ENCODE measurements around the gene CCDC142.
"Not testable (repeated sequence)": the region's sequence is repeated elsewhere in the genome, so short reads cannot be mapped to it uniquely, and the experiment has no call there.

The CCDC142 gene

DNA sequence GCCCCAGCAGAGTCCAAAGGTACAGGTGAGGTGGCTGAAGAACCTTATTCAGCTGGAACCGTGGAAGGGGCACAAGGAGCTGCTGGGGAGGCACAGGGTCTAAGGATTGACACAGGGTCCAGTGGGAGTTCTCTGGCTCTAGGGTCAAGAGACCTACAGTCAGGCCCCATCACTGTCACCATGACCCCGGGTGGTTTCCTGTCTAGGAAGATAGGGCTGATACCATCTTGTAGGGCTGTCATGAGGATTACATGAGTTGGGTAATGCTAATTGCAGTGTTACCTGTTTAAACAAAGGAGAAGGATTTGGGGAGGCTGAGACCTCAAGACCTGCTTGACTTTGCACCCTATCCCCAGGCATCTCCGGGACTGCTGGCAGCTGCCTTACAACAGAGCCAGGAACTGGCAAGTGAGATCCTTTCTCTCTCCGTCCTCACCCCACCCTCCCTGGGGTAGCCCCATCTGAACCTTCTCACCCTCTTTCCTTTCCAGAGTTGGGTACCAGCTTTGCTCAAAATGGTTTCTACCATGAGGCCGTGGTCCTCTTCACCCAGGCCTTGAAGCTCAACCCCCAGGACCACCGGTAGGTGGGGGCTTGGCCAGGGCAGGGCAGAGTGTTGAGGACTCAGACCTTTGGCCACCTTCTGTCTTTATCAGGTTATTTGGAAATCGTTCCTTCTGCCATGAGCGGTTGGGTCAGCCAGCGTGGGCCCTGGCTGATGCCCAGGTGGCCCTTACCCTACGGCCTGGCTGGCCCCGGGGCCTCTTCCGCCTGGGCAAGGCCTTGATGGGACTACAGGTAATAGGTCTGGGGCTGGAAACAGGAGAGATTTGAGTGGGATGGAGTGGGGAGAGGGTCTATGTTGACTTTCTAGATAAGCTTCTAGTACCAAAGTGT lies 9.1 kb upstream of the CCDC142 start:
- H3K9me3 Mint-ChIP-seq, result no peaks in the 10 kb centered on the region
- H3K27me3 Mint-ChIP-seq, result no peaks in the 10 kb centered on the region
- H3K4me3 Mint-ChIP-seq, result no peak overlapping the region
- H3K4me1 Mint-ChIP-seq, result peaks cover 1% of the 10 kb centered on the region
- peaks cover 7% of the 10 kb centered on the region for H3K36me3 Mint-ChIP-seq
- H3K27ac Mint-ChIP-seq, result no peak overlapping the region

DNA sequence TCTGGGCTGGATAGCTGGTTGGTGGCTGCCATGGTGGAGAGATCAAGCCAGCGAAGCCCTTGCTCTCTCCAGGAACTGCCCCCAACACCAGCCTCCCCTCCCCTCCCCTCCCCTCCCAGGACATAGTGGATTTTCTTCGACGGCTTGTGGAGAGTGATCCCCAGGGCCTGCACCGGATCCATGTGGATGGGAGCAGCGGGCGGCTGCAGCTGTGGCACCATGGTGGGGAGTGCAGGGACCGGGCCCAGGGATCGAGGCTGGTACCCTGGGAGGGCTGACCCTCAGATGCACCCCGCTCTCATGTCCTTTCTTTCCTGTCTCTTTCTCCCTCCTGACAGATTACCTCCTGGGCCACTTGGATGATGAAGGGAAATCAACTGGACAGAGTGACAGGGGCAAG lies 7.1 kb upstream of the CCDC142 start:
- no peak overlapping the region for H3K27ac Mint-ChIP-seq

DNA sequence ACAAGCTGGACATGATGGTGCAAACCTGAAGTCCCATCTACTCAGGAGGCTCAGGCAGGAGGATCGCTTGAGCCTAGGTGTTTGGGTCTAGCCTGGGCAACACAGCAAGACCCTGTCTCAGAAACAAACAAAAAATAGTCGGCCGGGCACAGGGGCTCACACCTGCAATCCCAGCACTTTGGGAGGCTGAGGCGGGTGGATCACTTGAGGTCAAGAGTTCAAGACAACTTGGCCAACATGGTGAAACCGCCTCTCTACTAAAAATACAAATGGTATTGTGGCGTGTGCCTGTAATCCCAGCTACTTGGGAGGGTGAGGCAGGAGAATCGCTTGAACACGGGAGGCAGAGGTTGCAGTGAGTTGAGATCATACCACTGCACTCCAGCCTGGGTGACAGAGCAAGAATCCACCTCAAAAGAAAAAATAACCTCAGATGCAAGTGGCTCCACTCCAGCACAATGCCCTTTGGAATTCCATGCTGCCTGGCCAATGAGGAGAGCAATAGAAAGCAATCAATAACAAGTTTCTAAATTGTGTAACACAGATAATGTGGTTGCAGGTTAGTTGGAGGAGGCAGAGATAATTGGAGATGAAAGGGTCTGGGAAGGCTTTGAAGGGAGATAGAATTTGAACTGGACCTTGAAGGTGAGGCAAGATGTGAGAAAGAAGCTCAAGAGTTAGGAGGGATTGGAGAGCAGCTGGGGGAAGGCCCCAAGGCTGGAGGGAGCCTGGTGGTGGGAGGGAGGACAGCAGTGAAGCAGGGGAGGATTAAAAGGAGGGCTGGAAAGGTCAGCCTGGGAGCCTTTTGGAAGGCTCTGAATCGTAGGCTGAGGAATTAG lies 6.1 kb upstream of the CCDC142 start:
- peaks cover 8% of the 10 kb centered on the region for H3K4me1 Mint-ChIP-seq
- H3K27ac Mint-ChIP-seq, result no peak overlapping the region
- H3K4me3 Mint-ChIP-seq, result no peak overlapping the region
- H3K36me3 Mint-ChIP-seq, result peaks cover 7% of the 10 kb centered on the region
- no peaks in the 10 kb centered on the region for H3K9me3 Mint-ChIP-seq
- H3K27me3 Mint-ChIP-seq, result no peaks in the 10 kb centered on the region

More for the DNA sequence above, 7.1 kb upstream of the CCDC142 start:
- H3K4me1 Mint-ChIP-seq, result peaks cover 3% of the 10 kb centered on the region
- peaks cover 11% of the 10 kb centered on the region for H3K36me3 Mint-ChIP-seq
- H3K9me3 Mint-ChIP-seq, result no peaks in the 10 kb centered on the region
- no peak overlapping the region for H3K4me3 Mint-ChIP-seq
- H3K27me3 Mint-ChIP-seq, result no peaks in the 10 kb centered on the region

DNA sequence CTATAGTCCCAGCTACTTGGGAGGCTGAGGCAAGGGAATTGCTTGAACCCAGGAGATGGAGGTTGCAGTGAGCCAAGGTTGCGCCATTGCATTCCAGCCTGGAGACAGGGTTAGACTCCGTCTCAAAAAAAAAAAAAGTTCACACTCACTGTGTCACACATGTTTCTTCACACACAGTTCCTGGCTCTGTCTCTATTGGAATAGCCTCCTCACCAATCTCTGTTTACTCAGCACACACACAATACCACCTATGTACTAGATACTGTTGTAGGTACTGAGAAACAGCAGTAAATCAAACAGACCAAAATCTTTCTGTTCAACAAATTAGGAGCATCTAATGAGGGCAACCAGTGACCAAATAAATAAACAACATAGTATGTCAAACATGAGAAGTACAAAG lies 3.3 kb upstream of the CCDC142 start:
- Mint-ChIP-seq H3K9me3 (no peaks in the 10 kb centered on the region), H3K4me3 (no peak overlapping the region), H3K27me3 (no peaks in the 10 kb centered on the region), H3K27ac (no peak overlapping the region), H3K36me3 (peaks cover 4% of the 10 kb centered on the region), H3K4me1 (peaks cover 24% of the 10 kb centered on the region)

DNA sequence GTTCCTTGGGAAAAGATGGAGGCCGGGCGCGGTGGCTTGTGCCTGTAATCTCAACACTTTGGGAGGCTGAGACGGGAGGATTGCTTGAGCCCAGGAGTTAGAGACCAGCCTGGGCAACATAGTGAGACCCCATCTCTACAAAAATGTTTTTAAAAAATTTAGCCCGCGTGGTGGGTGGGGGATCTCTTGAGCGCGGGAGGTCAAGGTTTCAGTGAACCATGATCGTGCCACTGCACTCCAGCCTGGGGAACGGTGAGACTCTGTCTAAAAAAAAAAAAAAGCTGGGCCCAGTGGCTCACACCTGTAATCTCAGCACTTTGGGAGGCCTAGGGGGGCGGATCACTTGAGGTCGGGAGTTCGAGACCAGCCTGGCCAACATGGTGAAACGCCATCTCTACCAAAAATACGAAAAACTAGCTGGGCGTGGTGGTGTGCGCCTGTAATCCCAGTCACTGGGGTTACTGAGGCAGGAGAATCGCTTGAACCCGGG lies 922 bp upstream of the CCDC142 start:
- Mint-ChIP-seq H3K4me3 (peak overlapping the region; percentile 99), H3K36me3 (peaks cover 10% of the 10 kb centered on the region), H3K4me1 (peaks cover 41% of the 10 kb centered on the region)
- H3K9me3 Mint-ChIP-seq, H3K27me3 Mint-ChIP-seq, H3K27ac Mint-ChIP-seq: not testable (repeated sequence)

DNA sequence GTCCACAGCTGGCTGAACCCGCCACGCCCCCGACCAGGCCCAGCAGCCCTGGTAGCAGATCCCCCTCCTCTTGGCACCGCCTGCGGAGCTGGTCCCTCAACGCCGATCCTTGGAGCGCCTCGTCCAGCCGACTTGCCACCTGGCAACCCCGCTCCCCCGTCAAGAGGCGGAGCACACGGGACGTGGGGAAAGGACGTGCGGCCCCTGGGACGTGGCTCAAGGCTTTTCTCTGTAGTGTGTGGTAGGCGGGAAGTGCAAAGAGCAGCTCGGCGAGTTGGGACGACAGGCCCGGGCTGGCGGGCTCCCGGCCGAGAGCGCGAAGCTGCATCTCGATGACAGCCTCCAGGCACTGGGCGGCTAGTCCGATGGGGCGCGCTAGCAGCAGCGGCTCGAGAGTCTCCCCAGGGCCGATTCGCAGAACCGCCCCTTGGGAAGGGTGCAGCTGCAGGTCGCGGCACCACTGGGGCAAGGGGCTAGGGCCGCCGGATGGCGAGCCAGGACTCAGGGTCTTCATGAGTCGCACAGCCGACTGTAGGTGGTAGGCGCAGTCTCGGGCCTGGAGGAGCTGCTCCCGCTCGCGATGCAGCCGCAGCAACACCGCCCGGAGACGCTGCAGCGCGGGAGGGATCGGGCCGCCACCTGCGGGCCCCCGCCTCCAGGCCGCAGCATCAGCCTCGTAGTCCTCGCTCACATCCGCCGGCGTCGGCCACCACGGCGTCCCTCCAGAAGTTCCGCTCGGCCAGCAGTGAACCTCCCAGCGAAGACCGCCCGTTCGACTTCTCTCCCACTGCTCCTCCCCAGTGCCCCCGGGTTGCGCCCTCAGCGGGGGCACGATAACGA lies 617 bp downstream of the CCDC142 start:
- Mint-ChIP-seq H3K9me3 (no peaks in the 10 kb centered on the region), H3K4me1 (peaks cover 44% of the 10 kb centered on the region), H3K27me3 (no peaks in the 10 kb centered on the region), H3K27ac (peak overlapping the region; percentile 100), H3K4me3 (peak overlapping the region; percentile 99), H3K36me3 (peaks cover 13% of the 10 kb centered on the region)

DNA sequence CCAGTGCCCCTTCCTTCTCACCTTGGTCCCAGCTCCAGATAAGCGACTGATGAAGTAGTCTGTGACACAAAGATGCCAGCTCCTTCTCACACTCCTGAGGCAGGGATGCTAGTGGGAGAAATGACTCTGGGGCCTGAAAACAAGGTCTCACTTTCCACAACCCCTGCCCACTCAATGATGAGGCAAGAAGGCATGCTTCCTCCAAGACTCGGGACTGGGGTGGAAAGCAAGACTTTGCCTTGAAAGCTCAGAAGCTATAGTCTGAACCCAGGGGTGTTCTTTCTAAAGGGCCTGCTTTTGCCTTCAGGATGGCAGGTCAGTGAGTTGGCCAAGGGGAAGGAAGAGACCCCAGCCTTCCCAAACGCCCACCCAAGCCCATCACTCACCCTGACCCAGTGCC lies 1.4 kb downstream of the CCDC142 start:
- H3K4me1 Mint-ChIP-seq, result peaks cover 41% of the 10 kb centered on the region
- H3K27me3 Mint-ChIP-seq, result no peaks in the 10 kb centered on the region
- no peak overlapping the region for H3K27ac Mint-ChIP-seq
- peak overlapping the region; percentile 99 for H3K4me3 Mint-ChIP-seq
- H3K36me3 Mint-ChIP-seq, result peaks cover 13% of the 10 kb centered on the region
- no peaks in the 10 kb centered on the region for H3K9me3 Mint-ChIP-seq

DNA sequence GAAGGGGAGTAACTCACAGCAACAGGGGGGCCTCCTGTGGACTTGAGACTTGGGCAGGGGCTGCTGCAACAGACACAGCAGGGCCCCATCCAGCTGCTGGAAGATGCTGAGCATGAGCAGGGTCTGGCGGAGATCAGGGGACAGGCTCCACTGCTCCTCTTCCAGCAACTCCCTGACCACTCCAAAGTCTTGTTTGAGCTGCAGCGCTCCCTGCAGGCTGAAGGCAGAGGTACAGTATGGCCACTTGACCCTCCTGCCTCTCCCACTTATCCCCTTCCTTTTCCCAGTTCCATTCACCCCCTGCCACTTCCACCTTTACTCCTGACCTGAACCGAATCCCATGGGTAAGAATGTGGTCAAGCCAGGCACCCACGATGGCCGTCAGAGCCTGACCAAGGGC lies 7.9 kb downstream of the CCDC142 start:
- no peak overlapping the region for H3K27ac Mint-ChIP-seq
- H3K27me3 Mint-ChIP-seq, result no peaks in the 10 kb centered on the region
- H3K4me3 Mint-ChIP-seq, result no peak overlapping the region
- H3K4me1 Mint-ChIP-seq, result peaks cover 27% of the 10 kb centered on the region
- no peaks in the 10 kb centered on the region for H3K9me3 Mint-ChIP-seq
- H3K36me3 Mint-ChIP-seq, result peaks cover 23% of the 10 kb centered on the region

DNA sequence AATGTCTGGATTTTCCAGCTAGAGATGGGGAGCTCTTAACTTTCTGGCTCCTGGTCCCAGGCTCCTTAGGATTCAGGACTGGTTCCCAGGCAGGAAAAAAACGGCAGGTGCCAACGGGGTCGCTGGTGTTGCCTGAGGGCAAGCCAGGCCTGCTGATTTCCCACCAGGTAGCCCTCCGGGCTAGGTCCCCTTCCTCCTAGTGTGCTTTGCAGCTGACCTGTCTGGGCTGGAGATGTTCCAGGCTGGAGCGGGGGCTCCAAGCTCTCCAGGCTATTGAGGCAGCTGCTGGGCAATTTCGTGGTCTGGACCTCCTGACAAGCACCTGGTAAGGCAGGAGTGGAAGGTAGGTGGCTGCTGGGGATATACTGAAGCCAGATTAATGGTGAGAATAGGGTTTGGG lies 8.3 kb downstream of the CCDC142 start:
- Mint-ChIP-seq H3K4me3 (no peak overlapping the region), H3K27me3 (no peaks in the 10 kb centered on the region), H3K36me3 (peaks cover 23% of the 10 kb centered on the region), H3K27ac (peak overlapping the region; percentile 68), H3K9me3 (no peaks in the 10 kb centered on the region), H3K4me1 (peaks cover 29% of the 10 kb centered on the region)

DNA sequence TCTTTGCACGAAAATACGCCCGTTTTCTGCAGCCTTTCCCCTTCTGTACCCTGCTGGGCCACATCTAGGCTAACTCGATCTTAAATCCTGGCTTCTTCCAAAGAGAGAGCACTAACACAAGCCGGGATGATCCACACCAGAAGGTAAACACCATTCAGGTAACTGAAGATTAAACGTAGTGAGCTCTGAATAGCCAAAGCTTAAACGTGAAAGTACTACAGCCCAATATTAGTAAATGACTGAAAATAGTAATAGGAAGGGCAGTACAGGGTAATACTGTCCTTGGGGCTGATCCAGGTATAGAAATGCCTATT lies 9.9 kb downstream of the CCDC142 start:
- Mint-ChIP-seq H3K27ac (peak overlapping the region; percentile 98), H3K27me3 (no peaks in the 10 kb centered on the region), H3K9me3 (no peaks in the 10 kb centered on the region), H3K36me3 (peaks cover 20% of the 10 kb centered on the region), H3K4me1 (peaks cover 24% of the 10 kb centered on the region), H3K4me3 (peak overlapping the region; percentile 99)

DNA sequence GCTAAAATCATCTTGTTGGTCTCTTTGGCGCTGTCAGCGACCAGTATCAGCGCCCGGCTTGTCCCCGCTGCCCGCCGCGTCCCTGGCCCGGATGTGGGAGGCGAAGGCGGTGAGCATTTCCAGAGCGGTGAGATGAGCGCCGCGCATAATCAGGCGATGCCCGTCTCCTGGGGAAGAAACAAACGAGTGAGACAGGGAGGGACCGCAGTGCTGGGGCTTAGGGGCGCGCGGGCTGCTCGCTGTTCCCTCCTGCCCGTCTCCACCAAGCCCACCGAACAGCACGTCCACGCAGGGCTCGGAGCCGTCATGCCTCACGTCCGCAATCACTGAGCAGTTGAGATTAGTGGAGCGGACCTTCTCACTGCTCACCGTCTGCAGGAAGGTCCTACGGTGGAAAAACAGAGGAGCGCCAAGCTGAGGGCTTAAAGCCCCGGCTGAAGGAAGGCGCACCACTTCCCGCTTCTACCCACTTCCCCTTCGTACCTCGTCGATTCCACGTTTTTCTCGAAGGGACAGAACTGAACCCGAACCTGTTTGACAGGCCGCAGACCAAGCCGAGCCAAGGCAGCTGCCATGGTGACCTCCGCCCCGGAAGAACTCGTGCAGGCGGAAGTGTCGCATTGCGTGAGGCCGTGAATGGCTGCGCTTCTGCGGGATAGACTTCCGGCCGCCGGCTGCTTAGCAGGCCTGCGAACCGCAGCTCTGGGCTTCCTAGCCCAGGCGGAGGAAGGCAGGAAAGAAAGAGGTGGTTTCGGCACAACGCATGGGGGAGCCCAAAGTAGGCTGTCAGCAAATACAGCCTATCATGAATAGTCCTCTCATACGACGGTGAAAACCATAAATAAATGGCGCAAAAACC lies 10.5 kb downstream of the CCDC142 start, which contains the start of gene MRPL53:
Gene MRPL53, minus strand, starts transcription at position 595 of the 859 bp plus-strand sequence. Its CDS starts 20 bp downstream, at position 575.
- Mint-ChIP-seq H3K4me3 (peak within 1 kb of the TSS; percentile 99), H3K27me3 (no peaks in the 10 kb centered on the region), H3K4me1 (peaks cover 22% of the 10 kb centered on the region), H3K36me3 (peaks cover 17% of the 10 kb centered on the region), H3K27ac (peak within 1 kb of the TSS; percentile 98), H3K9me3 (no peaks in the 10 kb centered on the region)

DNA sequence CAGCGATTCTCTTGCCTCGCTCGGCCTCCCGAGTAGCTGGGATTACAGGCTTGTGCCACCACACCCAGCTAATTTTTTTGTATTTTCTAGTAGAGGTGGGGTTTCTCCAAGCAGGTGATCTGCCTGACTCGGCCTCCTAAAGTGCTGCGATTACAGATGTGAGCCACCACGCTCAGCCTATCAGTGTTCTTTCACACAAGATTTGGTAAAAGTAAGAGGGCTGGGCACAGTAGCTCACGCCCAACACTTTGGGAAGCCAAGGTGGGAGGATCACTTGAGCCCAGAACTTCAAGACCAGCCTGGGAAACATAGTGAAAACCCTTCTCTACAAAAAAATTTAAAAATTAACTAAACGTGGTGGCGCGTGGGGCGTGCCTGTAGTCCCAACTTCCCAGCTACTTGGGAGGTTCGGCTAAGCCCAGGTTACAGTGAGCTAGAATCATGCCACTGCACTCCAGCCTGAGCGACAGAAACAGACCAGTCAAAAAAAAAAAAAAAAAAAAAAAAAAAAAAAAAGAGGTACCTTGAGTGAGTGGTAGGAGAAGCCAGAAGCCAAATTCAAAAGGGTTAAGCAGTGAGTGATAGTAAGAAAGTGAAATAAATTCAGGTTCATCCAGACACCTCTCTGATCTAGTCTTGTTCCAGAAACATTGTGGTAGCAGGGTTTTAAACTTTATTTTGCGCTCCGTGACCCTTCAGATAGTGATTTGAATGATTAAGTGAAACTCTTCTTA lies 11.3 kb downstream of the CCDC142 start:
- Mint-ChIP-seq H3K27me3 (no peaks in the 10 kb centered on the region), H3K9me3 (no peaks in the 10 kb centered on the region), H3K36me3 (peaks cover 17% of the 10 kb centered on the region)

DNA sequence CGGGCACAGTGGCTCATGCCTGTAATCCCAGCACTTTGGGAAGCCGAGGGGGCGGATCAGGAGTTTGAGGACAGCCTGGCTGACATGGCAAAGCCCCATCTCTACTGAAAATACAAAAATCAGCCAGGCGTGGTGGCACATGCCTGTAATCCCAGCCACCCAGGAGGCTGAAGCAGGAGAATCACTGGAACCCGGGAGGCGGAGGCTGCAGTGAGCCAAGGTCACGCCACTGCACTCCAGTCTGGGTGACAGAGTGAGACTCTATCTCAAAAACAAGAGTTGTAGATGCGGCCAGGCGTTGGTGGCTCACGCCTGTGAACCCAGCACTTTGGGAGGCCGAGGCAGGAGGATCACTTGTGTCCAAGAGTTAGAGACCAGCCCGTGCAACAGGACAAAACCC lies 12.1 kb downstream of the CCDC142 start:
- H3K9me3 Mint-ChIP-seq, H3K27me3 Mint-ChIP-seq: not testable (repeated sequence)
- Mint-ChIP-seq H3K36me3 (peaks cover 17% of the 10 kb centered on the region), H3K4me3 (peak overlapping the region; percentile 76), H3K4me1 (peaks cover 26% of the 10 kb centered on the region), H3K27ac (peak overlapping the region; percentile 86)

More for the DNA sequence above, 11.3 kb downstream of the CCDC142 start:
- peak overlapping the region; percentile 98 for H3K27ac Mint-ChIP-seq
- peak overlapping the region; percentile 99 for H3K4me3 Mint-ChIP-seq
- peaks cover 21% of the 10 kb centered on the region for H3K4me1 Mint-ChIP-seq

DNA sequence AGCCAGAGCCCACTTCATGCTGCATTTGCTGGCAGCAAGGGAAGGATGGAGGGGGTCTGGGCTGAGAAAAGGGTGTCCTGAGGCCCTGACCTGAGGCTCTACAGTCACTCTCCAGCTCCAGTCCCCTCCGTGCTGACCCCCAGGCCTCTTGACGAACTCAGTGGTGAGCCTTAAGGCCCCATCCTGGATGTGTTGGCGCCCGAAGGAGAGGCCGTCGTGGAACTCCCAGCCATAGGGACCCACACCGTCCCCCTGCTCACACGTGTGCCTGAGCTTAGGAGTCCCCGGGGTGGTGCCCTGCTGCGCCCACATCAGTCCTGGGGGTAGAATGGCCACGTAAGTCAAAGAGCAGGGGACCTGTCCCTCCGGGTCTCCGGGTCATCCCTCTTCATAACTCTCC lies 18.4 kb downstream of the CCDC142 start:
- peak overlapping the region; percentile 84 for H3K27ac Mint-ChIP-seq
- H3K9me3 Mint-ChIP-seq, result no peaks in the 10 kb centered on the region
- peak overlapping the region; percentile 99 for H3K4me3 Mint-ChIP-seq
- no peaks in the 10 kb centered on the region for H3K27me3 Mint-ChIP-seq
- H3K4me1 Mint-ChIP-seq, result peaks cover 36% of the 10 kb centered on the region
- peaks cover 4% of the 10 kb centered on the region for H3K36me3 Mint-ChIP-seq

Data from activated naive CD4-positive, alpha-beta T cell treated with anti-CD3 and anti-CD28 coated beads, Interleukin-2, amount 50 U/mL, for 24 hours (primary cell).